ENCODE measurements around the gene NOP10. TPM values are rescaled to one million over a fixed set of nuclear protein-coding genes. Genes with fewer than 3 reads are reported as not detected.
A peak's percentile ranks its signal among the peaks of the same experiment; 100 is the strongest.

Gene NOP10
- total and polyA plus RNA-seq, 2 donors (not counting 1 experiment from before 2014, with no cell fraction given), result 68.2 to 133 TPM

- DNase-seq, result peak; percentile 62
- H3K4me1 ChIP-seq (ENCODE audit: control insufficient read depth in 2 of 2, insufficient read depth in 2 of 2, low read length in 2 of 2), result peaks cover 38 to 43% of the 10 kb centered on the region in 2 donors
- H3K27ac Mint-ChIP-seq, result peak overlapping the region; percentile 99
- no peaks in the 10 kb centered on the region for H4K20me1 ChIP-seq (ENCODE audit: control insufficient read depth, insufficient read depth, low read length, poor library complexity, severe bottlenecking)
- H3K4me1 Mint-ChIP-seq, result peaks cover 57% of the 10 kb centered on the region
- H3K4me3 Mint-ChIP-seq, result peak overlapping the region; percentile 100
- peak overlapping the region; percentile 98 for H3K9ac ChIP-seq (ENCODE audit: low read length)
- H3K4me2 ChIP-seq (replicated peaks; ENCODE audit: low read depth, low read length, poor library complexity, severe bottlenecking), result peak overlapping the region; percentile 85
- POLR2A ChIA-PET, result interaction anchor here (0.6 to 1.5 kb wide), 3 partner anchors 8 to 32 kb away, joined by 4 read pairs; partner anchors contain the start of gene LPCAT4
- peaks cover 98% of the 10 kb centered on the region for H3K79me2 ChIP-seq (ENCODE audit: control insufficient read depth, insufficient read depth, low read length)
- peaks cover 0 to 11% of the 10 kb centered on the region in 2 experiments for H3K36me3 ChIP-seq (replicated peaks in 1 of 2; ENCODE audit: control extremely low read depth in 1 of 2, control insufficient read depth in 1 of 2, extremely low read depth in 1 of 2, insufficient read depth in 2 of 2, low read length in 1 of 2)
- CTCF ChIA-PET, result interaction anchor here (1.8 to 5.3 kb wide), 3 partner anchors 8 to 94 kb away, joined by 5 to 37 read pairs (median 6); partner anchors contain the start of gene LPCAT4
- no CpG with 5 or more reads among the region's 3 CpGs for WGBS (ENCODE audit: insufficient coverage)
- no peaks in the 10 kb centered on the region for H3K9me3 Mint-ChIP-seq (ENCODE audit: insufficient read depth)
- no peaks in the 10 kb centered on the region for H3K27me3 Mint-ChIP-seq
- peak overlapping the region; percentile 87 to 93 for H3K27ac ChIP-seq (ENCODE audit: low read length in 2 of 2)
- no peak for TF ChIP-seq CTCF (IDR thresholded peaks at IDR 0.05)
- no peak for TF ChIP-seq EZH2 (IDR thresholded peaks at IDR 0.05; ENCODE audit: borderline replicate concordance, insufficient read depth, low read depth, low read length, poor library complexity, severe bottlenecking)
- intact Hi-C loops (cut with micrococcal nuclease), result loop anchor here (1.0 to 10.0 kb wide), 4 partner anchors 9 to 649 kb away; partner anchors contain the start of genes AVEN and ZNF770
- ATAC-seq (ENCODE audit: low read depth), result no peak
- no peaks in the 10 kb centered on the region for H3K9me3 ChIP-seq (ENCODE audit: control extremely low read depth in 1 of 3, control insufficient read depth in 2 of 3, insufficient read depth in 1 of 3, low read length in 2 of 3)
- H2AFZ ChIP-seq (ENCODE audit: insufficient read depth, low read depth, low read length, poor library complexity, severe bottlenecking), result peak overlapping the region; percentile 80
- H3K4me3 ChIP-seq (ENCODE audit: control extremely low read depth in 1 of 5, extremely low read depth in 1 of 5, insufficient read depth in 1 of 5, low read depth in 2 of 5, low read length in 4 of 5), result peak overlapping the region; percentile 96 to 98 (median 97)
- no peaks in the 10 kb centered on the region for H3K27me3 ChIP-seq (replicated peaks in 1 of 4; ENCODE audit: control extremely low read depth in 1 of 4, control insufficient read depth in 3 of 4, insufficient read depth in 4 of 4, low read length in 3 of 4)
Observed at GRCh38 chr15:34335176-34336032, 7.5 kb downstream of the NOP10 start.
